IPS-NIHi7 (cell line): ENCODE results near the gene ARHGEF1.
"Not testable (repeated sequence)": the region's sequence is repeated elsewhere in the genome, so short reads cannot be mapped to it uniquely, and the experiment has no call there.

Source experiments
- DNase-seq: peaks from one replicate; pipeline ENCODE4 v3.0.0; 2012; ENCODE audit warnings: mixed read lengths; ENCODE audit errors: extremely low spot score

ARHGEF1 gene

DNA sequence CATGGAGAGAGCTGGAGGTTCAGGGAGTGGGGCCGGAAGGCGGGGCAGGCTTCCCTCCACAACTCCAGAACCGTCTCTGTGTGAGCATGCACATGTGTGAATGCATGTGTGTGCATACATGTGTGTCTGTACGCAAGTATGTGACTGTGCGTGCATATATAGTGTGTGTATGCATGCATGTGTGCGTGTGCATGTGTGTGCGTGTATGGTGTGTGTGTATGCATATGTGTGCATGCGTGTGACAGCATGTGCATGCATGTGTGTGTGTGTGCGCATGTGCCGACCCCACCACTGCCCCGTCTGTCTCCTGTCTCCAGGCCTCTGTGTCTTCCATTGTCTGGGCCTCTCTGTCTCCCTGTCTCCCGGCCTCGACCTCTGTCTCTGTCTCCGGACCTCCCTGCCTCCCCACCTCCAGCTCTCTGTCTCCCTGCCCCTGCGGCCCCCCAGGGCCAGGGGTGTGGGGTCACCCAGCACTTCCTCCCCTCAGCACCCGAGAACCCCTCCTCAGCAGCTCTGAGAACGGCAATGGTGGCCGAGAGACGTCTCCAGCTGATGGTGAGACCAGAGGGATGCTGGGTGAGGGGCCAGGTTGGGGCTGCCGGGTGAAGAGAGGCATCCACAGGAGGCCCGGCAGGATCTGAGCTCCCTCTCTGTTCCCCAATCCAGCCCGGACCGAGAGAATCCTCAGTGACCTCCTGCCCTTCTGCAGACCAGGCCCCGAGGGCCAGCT lies 22.5 kb downstream of the ARHGEF1 start:
- DNase-seq = no peak

DNA sequence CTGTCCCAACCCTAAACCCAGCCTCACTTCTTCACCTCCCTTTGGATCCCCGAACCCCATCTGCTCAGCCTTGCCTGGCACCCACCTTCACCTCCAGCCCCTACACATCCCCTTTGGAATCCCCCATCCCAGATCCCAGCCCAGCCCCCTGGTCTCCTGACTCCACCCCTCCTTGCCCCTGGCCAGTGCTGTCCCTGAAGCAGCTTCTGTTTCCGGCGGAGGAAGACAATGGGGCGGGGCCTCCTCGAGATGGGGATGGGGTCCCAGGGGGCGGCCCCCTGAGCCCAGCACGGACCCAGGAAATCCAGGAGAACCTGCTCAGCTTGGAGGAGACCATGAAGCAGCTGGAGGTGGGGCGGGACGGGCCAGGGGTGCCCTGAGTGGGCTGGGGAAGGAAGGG lies 23.3 kb downstream of the ARHGEF1 start:
- no peak for DNase-seq

DNA sequence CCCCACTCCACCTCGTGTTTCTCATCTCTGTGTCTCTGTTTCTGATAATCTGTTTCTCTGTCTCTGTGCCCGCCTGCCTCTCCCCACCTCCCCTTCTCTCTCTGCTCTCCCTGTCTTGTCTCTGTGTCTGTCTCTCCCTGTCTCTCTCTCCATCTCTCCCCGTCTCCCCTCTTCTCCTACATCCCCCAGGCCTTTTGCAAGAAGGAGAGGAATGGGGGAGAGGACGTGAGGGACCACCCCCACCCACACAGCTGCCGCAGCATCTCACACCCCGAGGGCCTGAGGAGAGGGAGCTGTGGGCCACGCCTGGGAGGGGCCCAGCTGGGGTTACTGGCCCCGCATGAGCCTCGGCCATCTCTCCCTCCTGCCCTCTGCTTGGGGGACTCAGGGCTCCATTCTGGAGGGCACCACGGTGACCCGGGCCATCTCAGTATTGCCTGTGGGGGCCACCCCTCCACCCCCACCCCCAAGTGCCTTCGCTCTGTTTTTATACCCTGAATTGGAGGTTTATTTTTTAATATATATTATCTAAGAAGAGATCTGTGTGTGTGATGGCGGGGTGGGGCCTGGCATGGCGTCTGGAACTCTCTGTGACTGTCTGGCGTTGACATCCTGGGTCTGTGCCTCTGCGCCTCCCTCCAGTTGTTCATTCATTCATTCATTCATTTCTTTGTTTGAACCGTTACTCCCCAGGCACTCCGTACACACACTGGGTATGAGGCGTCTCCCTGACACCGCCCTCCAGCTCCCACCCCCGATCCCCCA lies 24.1 kb downstream of the ARHGEF1 start:
- DNase-seq = no peak

DNA sequence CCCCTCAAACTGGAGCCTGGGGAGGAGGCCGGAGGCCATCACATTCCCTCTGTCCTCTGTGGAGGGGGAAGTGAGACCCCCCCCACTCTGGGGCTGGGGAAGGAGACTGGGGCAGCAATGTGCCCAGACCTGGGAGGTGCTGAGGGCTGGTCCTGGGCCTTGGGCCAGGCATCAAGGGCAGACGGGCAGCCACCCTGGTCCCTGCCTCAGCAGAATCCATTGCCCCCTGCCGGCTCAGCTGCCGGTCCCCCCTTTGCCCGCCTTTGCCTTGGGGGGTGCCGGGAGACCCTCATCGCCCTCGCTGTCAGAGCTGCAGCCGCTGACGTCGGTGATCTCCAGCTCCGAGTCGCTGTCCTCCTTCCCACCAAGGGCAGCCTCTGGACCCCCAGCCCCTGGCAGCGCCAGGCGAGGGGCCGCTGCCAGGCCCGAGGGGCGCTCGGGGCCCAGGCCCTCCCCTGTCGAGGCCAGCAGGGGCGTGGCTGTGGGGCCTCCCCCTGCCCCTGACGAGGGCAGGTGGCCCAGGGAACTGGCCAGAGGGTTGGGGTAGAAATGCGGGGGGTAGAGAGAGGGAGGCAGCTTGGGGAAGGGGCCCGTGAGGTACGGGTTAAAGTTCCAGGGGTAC lies 25.1 kb downstream of the ARHGEF1 start:
- no peak for DNase-seq

DNA sequence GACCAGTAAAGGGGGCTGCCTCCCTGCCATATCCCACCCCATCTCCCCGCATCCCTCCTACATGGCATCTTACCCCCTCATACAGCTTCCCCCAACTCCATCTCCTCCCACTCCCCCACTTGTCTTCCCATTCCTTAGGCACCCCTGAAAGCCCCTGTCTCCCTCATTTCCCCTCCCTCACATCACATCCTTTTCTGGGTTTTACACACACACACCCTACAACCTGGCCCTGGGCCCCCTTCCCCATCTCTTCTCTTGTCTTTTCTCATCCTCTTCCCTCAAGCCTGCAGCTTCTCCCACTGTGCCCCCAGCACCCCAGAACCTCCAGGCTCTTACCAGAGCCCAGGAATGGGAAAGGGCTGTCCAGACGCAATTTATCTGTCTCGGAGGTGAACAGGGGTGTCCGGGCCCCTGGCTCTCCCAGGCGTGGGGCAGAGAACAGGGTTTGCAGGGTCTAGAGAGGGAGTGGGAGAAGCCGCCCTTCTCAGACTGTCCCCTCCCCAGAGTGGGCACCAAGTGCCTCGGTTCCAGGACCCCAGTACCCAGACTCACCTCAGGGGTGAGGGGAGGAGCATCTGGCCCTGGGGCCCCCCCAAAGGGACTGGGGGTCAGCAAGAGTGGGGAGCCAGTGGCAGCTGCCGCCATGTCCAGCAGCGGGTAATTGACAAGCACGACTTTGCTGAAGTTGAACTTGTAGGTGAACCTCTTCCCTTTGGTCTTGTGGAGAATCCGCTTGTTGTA lies 25.9 kb downstream of the ARHGEF1 start:
- DNase-seq = no peak

DNA sequence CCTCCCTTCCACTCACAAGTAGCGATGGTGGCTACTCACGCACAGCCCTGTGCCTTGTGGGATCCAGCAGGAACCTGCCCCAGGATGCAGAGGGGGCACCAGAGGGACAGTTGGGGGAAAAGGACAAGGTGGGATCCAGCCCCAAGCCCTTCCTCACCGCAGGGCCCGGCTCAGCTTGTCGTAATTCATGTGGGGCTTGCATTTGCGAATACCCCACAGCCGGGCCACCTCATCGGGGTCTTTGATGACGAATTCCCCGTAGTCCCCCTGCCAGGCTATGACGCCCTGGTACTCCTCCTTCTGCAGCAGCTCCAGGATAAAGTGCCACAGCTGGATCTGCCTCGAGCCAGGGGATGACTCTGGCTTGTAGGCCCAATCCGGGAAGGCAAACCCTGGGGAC lies 26.7 kb downstream of the ARHGEF1 start:
- no peak for DNase-seq

DNA sequence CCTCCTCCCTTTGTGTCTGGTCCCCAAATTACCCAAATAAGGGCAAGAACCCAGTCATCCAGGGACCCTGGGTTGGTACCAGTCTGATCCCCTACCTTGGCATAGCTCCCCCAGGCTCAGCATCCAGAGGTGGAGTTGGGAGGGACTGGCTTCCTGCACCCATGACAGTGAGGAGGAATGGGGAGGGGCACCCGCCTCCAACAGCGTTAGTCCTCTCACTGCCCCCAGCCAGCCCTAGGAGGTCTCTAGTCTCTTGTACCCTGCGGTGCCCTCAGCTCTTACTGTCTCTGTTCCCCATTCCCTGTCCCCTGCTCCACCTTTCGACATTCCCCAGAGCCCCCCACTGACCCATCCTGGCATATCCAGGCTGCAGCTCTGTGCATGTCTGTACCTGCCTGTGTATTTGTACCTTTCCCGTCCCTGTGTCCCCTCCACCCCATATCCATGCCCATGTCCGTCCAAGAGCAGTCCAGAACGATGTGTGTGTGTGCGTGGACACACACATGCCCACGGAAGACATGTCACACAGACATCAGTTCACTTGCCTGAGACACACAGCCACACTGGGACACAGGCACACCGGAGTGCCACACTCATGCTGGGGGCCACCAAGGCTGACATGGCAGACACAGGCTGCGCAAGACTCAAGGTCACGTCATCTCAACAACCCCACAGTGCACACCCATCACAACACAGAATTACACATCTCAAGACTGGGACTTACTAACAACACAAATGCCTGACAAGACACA lies 27.4 kb downstream of the ARHGEF1 start:
- DNase-seq = no peak

DNA sequence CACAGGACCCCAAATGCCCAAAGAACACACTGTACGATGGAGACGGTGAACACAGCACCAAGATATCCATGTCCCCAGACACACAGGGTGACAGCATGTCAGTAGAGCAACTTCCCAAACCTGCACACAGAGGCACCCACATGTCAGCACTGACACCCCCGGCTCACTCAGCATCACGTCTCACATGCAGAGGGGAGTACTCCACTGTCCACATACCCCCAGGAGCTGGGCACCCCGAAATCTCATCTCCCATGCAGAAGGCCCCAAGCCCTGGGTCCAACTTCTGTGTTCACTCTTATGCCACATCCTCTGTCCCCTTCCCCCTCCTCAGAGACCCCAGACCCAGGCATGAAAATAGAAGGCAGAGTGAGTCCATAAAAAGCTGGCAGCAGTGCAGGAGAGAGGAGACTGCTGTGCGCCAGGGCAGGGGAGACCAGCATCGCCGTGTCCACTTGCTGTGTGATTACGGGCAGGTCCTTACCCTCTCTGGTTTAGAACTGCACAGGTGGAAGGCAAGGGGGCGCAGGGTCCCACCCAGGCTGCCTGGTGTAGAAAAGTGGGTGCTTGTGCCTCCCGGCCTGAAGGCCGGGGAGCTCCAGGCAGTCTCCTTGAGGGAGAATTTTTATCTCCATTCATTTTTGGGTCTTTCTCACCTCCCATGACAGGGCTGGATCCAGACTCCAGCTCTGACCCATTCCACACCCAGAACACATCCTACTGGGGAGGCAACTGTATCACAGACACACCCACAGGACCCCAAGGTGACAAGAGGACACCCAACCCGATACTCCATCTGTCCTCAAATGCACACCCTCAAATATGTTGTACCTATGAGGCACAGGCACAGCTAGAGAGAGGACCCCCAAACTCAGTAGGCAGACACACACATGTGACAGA lies 28.3 kb downstream of the ARHGEF1 start:
- no peak for DNase-seq

DNA sequence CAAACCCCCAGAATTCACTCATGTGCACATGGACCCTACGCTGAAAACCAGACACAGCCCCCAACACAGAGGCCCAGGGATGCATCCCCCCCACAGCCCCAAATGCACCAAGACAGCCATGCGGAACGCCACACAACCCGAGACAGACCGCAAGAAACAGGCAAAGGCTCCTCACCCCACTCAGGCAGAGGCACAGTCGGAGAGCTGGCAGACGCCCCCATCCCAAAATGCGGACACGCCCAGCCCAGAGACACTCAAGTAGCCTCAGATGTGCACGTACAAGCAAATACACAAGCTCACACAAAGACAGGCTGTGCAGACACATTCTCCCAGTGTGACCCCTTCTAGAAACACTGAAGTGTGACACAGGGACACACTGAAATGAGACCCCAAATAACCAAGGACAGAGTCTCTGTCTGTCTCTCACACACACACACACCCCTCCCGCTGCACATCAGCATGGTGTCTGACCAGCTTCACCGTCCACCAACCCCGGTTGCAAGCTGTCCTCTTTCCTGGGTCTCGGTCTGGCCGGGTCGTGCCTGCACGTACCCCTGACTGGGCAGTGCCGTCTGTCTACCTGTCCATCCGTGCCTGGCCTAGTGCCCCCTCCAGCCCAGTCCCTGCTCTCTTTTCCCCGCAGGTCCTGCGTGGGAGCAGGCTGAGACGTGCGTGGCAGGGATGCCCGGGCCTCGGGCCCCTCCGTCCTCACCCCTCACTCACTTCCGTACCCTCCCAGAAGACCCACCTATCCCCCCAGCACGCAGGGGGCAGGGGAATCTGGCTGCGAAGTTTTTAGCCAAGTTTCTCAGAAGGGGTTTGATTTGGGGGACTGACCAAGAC lies 29.1 kb downstream of the ARHGEF1 start:
- DNase-seq = no peak

DNA sequence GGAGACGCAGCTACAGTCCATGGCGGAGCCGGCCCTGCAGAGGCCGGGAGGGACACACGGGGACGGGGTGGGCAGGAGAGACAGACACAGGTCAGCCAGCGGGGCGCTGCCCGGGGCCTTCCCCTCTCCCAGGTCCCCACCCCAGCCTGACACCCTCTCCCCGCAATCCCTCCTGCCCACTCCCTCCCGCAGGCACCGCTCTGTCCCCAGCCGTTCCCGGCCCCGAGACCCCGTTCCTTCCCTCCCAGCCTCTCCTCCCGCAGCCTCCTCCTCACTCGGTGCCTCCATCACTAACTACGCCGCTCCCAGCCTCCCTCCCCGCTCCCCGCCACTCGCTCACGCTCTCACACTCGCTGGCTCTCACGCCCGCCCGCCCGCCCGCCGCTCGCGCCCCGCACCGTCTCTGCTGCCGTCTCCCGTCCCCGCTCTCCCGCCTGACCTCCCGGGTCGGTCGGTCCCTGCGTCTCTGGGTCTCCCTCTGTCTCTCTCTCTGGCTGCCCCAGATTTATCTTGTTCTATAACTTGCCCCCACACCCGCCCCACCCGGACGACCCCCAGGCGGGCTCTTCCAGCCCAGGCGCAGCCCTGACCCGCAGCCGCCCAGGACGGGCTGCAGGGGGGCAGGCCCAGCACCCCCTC lies 30.0 kb downstream of the ARHGEF1 start:
- DNase-seq = no peak

DNA sequence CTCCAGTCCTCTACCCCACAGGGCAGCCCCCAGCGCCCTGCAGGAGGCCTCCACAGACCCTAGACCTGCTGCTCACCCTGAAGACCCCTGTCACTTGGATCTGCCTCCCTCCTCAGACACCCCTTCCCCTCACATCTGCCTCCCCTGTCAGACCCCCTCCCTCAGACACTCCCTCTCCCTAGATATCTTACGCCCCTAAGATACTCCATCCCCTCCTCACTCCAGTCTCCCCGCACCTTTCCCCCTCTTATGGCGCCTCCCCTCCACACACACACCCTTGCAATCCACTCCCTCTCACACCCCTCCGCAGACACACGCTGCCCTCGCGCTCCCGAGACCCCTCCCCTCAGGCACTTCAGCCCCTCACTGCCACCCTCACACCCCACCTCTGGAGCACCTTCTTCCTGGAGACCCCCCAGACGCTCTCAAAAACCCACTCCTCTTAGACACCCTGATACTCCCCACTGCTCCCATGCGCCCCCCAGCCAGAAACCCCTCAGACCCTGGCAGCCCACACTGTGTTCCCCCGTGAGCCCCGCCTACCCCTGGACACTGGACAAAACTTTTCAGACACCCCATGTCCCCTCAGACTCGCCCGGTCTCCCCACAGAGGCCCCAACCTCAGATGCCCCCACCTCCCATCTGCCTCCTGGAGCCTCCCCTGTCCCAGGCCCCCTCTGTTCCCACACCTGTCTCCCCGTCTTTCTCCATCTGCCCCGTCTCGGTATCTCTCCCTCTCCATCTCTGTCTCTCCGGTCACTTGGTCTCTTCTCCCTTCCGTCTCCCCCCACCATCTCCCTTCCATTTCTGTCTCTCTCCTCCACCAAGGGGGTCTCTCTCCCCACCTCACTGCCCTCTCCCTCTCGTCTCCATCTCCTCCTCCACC lies 30.8 kb downstream of the ARHGEF1 start:
- peak; percentile 55 for DNase-seq

DNA sequence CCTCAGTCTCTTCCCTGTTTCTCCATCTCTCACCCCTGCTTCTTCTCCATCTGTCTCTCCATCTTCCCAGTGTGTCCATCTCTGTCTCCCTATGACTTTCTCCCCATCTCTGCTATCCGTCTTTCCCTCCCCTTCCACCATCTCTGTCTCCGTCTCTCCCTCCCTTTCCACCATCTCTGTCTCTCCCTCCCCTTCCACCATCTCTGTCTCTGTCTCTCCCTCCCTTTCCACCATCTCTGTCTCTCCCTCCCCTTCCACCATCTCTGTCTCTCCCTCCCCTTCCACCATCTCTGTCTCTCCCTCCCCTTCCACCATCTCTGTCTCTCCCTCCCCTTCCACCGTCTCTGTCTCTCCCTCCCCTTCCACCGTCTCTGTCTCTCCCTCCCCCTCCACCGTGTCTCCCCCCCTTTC lies 31.4 kb downstream of the ARHGEF1 start:
- not testable (repeated sequence) for DNase-seq

DNA sequence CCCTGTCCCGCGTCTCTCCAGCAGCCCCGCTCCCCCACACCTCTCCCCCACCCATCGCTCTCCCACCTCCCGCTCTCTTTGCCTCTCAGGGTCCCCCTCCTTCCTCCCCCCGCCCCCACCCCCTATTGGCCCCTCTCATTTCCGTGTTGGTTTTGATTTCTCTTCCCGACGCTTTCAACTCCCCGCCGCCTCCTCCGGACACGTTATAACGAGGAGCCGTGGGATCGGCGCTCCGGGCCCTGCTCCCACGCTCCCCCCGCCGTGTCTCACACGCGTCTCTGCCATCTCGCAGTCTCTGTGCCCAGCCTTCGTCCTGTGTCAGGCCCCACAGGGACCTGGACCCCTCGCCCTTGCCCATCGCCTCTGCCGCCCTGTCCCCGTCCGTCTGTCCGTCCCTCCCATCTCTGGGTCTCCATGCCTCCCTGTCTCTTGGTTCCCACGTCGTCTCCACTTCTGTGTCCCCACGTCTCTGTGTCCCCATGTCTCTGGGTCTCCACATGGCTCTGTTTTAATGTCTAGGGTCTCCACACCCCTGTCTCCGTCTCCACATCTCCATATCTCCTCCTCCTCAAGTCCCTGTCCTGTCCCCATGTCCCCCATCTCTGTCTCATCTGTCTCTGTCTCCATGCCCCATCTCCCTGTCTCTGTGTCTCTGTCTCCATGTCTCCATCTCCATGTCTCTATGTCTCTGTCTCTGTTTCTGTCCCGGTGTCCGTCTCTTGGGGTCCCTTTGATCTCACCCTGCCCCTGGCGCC lies 32.2 kb downstream of the ARHGEF1 start:
- DNase-seq = no peak

DNA sequence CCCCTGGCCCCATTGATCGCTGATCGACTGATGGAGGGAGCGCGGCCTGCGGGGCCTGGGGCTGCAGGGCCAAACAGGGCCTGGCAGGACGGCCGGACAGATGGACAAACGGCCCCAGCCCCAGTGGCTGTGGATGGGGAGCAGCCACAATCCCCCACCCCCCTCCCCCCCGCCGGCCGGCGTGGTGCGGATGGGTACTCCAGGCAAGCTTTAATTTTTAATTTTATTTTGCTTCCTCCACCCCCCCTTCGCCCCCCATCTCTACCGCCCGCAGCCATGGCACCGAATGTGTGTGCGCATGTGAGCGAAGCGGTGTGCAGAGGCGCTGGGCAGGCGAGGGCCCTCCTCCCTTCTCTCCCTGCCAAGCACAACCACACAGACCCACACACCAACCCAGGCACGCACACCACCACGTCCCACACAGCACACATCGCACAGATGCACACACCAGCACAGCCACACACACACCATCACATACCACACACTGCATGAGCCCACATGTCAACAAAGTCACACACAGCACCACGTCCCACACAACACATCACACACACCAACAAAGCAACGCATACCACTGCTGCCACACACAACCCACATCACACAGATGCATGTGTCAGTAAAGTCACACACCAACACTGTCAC lies 32.9 kb downstream of the ARHGEF1 start:
- DNase-seq = no peak

DNA sequence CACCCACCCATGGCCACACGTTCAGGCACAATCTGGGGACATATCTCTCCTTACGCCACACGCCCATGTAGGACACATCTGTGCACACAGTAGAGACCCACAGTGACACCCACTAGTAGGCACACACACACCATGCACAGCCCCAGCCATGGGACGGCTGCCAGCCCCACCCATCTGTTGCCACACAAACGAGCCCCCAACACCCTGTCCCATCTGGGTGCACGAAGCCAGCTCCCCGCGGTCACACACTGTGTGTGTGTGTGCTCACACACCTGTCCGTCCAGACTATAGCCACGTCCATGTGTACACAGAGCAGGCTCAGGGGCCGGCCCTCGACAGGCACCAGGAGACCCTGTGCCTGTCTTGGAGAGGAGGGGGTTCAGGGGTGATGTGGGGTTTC lies 34.7 kb downstream of the ARHGEF1 start:
- no peak for DNase-seq

DNA sequence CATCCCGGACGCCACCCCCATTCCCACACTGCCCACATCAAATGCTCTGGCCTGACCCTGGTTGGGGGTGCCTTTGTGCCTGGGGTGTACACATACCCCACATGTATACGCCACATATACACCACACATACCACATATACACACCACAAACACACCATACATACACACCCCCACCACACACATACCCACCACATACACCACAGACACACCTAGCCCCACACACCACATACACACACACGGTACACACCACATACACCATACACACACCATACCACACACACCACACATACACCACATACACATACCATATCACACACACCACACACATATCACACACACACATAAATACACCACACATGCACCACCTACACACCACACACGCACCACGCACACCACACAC lies 35.1 kb downstream of the ARHGEF1 start:
- no peak for DNase-seq
